Measurements from ENCODE around the gene OGDH. TPM values are rescaled to one million over a fixed set of nuclear protein-coding genes. Genes with fewer than 3 reads are reported as not detected.

The OGDH gene
- total and polyA plus RNA-seq, 2 of the 13 experiments (the other 11 are each of a cell fraction or from before 2014, with no cell fraction given) = 17.4 to 25.4 TPM

DNA sequence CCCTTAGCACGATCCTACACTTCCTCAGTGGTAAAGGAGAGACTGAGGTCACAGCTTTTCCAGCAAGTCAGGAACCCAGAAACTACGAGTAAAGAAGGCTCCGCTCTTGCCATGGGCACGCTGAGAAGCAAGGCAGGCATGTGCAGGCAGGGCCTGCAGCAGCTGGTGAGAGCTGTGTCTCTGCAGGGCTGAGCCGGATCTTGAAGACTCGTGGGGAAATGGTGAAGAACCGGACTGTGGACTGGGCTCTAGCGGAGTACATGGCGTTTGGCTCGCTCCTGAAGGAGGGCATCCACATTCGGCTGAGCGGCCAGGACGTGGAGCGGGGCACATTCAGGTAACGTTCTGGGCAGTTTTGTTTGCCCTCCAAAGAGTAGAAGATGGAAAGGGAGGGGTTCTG, 90.3 kb downstream of the OGDH start:
- Histone ChIP-seq H2AFZ (ENCODE audit: low read length) (no peak overlapping the region), H4K20me1 (ENCODE audit: insufficient read depth, low read length) (no peaks in the 10 kb centered on the region), H3K36me3 (replicated peaks in 1 of 2; ENCODE audit: control insufficient read depth in 1 of 2, insufficient read depth in 2 of 2, low read length in 2 of 2) (peaks cover 20 to 38% of the 10 kb centered on the region in 2 experiments; a peak in 4 of 5 replicates), H3K9me3 (ENCODE audit: low read length) (no peaks in the 10 kb centered on the region), H3K79me2 (ENCODE audit: insufficient read depth, low read length) (no peaks in the 10 kb centered on the region), H3K27me3 (ENCODE audit: control insufficient read depth in 1 of 2, insufficient read depth in 2 of 2, low read length in 2 of 2) (no peaks in the 10 kb centered on the region), H3K9ac (ENCODE audit: insufficient read depth, low read depth, low read length) (no peak overlapping the region), H3K4me3 (replicated peaks in 1 of 3; ENCODE audit: insufficient read depth in 1 of 3, low read depth in 2 of 3, low read length in 3 of 3) (no peak overlapping the region), H3K4me1 (ENCODE audit: insufficient read depth, low read length) (no peaks in the 10 kb centered on the region), H3K27ac (ENCODE audit: extremely low read length, insufficient read depth, low read length) (no peak overlapping the region), H3K4me2 (ENCODE audit: low read depth, low read length) (no peak overlapping the region)
- 96% methylated on average over 15 of the region's 15 CpGs for WGBS (ENCODE audit: low lambda C conversion rate)
- ATAC-seq (no peak), FAIRE-seq (no peak), DNase-seq (ENCODE audit: low spot score) (no peak)
- intact Hi-C loops (cut with micrococcal nuclease; ENCODE audit: unreplicated experiment) = no loop called here
- BruUV-seq (replicated peaks) = no TSS peak
- ChIA-PET CTCF (ENCODE audit: low intra/inter-chr PET ratio, low total read pairs) (no interaction called here), POLR2A (no interaction called here)
- TF ChIP-seq ERF (CRISPR knock-in tag; IDR thresholded peaks at IDR 0.05) (no peak), FLYWCH1 (CRISPR knock-in tag; IDR thresholded peaks at IDR 0.05) (no peak), FOXA3 (CRISPR knock-in tag; IDR thresholded peaks at IDR 0.05) (no peak), AKAP8 (CRISPR knock-in tag; IDR thresholded peaks at IDR 0.05) (no peak)
- TF ChIP-seq, protein P1, sequence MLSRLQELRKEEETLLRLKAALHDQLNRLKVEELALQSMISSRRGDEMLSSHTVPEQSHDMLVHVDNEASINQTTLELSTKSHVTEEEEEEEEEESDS (CRISPR knock-in tag; IDR thresholded peaks at IDR 0.05; ENCODE audit: borderline replicate concordance) = no peak
- in situ Hi-C loops (cut with HindIII; ENCODE audit: extremely low pct_ligation_motif_present, low pct_unique_long_range_greater_than_20kb) = no loop called here

DNA sequence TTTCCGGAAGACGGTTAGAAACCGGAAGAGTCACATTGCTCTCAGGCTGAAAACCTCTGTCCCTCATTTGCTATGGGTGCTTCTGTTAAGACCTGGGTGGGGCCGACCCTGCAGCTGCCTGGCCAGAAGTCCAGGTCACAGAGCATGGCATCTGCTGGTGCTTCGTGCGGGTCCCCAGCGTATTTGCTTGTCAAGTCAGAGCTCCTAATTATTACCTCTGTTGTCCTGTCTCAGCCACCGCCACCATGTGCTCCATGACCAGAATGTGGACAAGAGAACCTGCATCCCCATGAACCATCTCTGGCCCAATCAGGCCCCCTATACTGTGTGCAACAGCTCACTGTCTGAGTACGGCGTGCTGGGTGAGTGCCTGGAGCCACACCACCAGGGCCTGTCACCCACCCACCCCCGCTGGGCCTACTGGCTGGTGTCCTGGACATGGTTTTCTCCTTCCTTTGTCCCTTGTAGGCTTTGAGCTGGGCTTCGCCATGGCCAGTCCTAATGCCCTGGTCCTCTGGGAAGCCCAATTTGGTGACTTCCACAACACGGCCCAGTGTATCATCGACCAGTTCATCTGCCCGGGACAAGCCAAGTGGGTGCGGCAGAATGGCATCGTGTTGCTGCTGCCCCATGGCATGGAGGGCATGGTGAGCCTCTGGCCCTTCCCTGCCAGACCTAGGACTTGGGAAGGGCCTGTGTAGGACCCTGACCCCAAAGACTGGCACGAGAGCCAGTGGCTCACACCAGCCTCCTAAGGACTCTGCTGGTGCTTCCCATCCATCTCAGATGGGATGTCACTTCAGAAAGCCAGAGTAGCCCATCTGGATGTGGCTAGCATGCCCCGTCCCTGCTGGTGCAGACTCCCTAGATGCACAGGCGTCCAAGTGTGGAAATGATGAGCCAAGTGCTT, 91.0 kb downstream of the OGDH start:
- no peak for DNase-seq (ENCODE audit: low spot score)
- no peak for FAIRE-seq
- no peak overlapping the region for H3K4me2 ChIP-seq (ENCODE audit: low read depth, low read length)
- H3K4me3 ChIP-seq (replicated peaks in 1 of 3; ENCODE audit: insufficient read depth in 1 of 3, low read depth in 2 of 3, low read length in 3 of 3) = no peak overlapping the region
- in situ Hi-C loops (cut with HindIII; ENCODE audit: extremely low pct_ligation_motif_present, low pct_unique_long_range_greater_than_20kb) (no loop called here), intact Hi-C loops (cut with micrococcal nuclease; ENCODE audit: unreplicated experiment) (no loop called here)
- no peaks in the 10 kb centered on the region for H3K4me1 ChIP-seq (ENCODE audit: insufficient read depth, low read length)
- H3K79me2 ChIP-seq (ENCODE audit: insufficient read depth, low read length) = no peaks in the 10 kb centered on the region
- H3K9ac ChIP-seq (ENCODE audit: insufficient read depth, low read depth, low read length) = no peak overlapping the region
- peaks cover 20 to 38% of the 10 kb centered on the region in 2 experiments; a peak in 4 of 5 replicates for H3K36me3 ChIP-seq (replicated peaks in 1 of 2; ENCODE audit: control insufficient read depth in 1 of 2, insufficient read depth in 2 of 2, low read length in 2 of 2)
- CTCF ChIA-PET (ENCODE audit: low intra/inter-chr PET ratio, low total read pairs) = no interaction called here
- no peaks in the 10 kb centered on the region; the same call in 1 of the 2 replicates for H4K20me1 ChIP-seq (ENCODE audit: insufficient read depth, low read length)
- 96% methylated on average over 11 of the region's 20 CpGs for WGBS (ENCODE audit: low lambda C conversion rate)
- no peaks in the 10 kb centered on the region for H3K9me3 ChIP-seq (ENCODE audit: low read length)
- BruUV-seq (replicated peaks) = no TSS peak
- no peak; the same call in 2 of the 3 replicates for ATAC-seq
- POLR2A ChIA-PET = no interaction called here
- H3K27ac ChIP-seq (ENCODE audit: extremely low read length, insufficient read depth, low read length) = no peak overlapping the region
- H2AFZ ChIP-seq (ENCODE audit: low read length) = no peak overlapping the region
- no peaks in the 10 kb centered on the region for H3K27me3 ChIP-seq (ENCODE audit: control insufficient read depth in 1 of 2, insufficient read depth in 2 of 2, low read length in 2 of 2)
- TF ChIP-seq MYC (CRISPR knock-in tag; IDR thresholded peaks at IDR 0.05; ENCODE audit: borderline replicate concordance) (no peak), ZNF614 (CRISPR knock-in tag; IDR thresholded peaks at IDR 0.05; ENCODE audit: borderline replicate concordance) (no peak), RBM22 (optimal IDR thresholded peaks at IDR 0.05; ENCODE audit: low read length) (no peak), IKZF4 (CRISPR knock-in tag; IDR thresholded peaks at IDR 0.05; ENCODE audit: borderline replicate concordance, low read depth, not compliant biosample characterization) (no peak), ZNF292 (CRISPR knock-in tag; IDR thresholded peaks at IDR 0.05; ENCODE audit: borderline replicate concordance, low read depth) (no peak), ZNF547 (CRISPR knock-in tag; IDR thresholded peaks at IDR 0.05) (no peak), ZNF251 (CRISPR knock-in tag; IDR thresholded peaks at IDR 0.05) (no peak), TCF7L2 (IDR thresholded peaks at IDR 0.05; ENCODE audit: low read depth, low read length) (no peak), ZBTB7A (CRISPR knock-in tag; IDR thresholded peaks at IDR 0.05) (no peak), MTA1 (CRISPR knock-in tag; IDR thresholded peaks at IDR 0.05; ENCODE audit: borderline replicate concordance) (no peak), AHR (CRISPR knock-in tag; IDR thresholded peaks at IDR 0.05) (no peak)
- TF ChIP-seq, protein P2, sequence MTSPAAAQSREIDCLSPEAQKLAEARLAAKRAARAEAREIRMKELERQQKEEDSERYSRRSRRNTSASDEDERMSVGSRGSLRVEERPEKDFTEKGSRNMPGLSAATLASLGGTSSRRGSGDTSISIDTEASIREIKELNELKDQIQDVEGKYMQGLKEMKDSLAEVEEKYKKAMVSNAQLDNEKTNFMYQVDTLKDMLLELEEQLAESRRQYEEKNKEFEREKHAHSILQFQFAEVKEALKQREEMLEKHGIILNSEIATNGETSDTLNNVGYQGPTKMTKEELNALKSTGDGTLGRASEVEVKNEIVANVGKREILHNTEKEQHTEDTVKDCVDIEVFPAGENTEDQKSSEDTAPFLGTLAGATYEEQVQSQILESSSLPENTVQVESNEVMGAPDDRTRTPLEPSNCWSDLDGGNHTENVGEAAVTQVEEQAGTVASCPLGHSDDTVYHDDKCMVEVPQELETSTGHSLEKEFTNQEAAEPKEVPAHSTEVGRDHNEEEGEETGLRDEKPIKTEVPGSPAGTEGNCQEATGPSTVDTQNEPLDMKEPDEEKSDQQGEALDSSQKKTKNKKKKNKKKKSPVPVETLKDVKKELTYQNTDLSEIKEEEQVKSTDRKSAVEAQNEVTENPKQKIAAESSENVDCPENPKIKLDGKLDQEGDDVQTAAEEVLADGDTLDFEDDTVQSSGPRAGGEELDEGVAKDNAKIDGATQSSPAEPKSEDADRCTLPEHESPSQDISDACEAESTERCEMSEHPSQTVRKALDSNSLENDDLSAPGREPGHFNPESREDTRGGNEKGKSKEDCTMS (CRISPR knock-in tag; conservative IDR thresholded peaks at IDR 0.05) = no peak
